CD4-positive, alpha-beta T cell (primary cell): ENCODE results near the gene MKLN1. TPM values are rescaled to one million over a fixed set of nuclear protein-coding genes. Genes with fewer than 3 reads are reported as not detected.

Experiments
- ATAC-seq: fragments of 200-7000 bp; cut with Tn5 transposase; one replicate; pipeline ENCODE4 v1.10.0; 2022; ENCODE audit warnings: mild to moderate bottlenecking; ENCODE audit not compliant: poor library complexity
- CTCF ChIA-PET: fragments of 350-600 bp; sonication (Branson Sonifier 250); formaldehyde crosslinking; loops from one replicate; lab custom pipeline; 2021; ENCODE audit warnings: antibody characterized with exemption, inconsistent platforms; lab: Charles Lee
- POLR2A ChIA-PET: fragments of 350-600 bp; sonication (Branson Sonifier 250); formaldehyde crosslinking; loops from one replicate; lab custom pipeline; 2021; ENCODE audit warnings: antibody characterized with exemption, inconsistent platforms; lab: Charles Lee
- DNase-seq, 14 experiments: peaks; one replicate each; pipeline ENCODE4 v3.0.0-alpha.2; 2013 to 2020; ENCODE audit warnings: mixed read lengths in 2 of 14
- H3K27ac ChIP-seq, 2 donors: one replicate each; pipeline versions ENCODE4 v1.5.1 to v1.7.0; 2013; ENCODE audit warnings: low read length in 2 of 2, low read depth in 1 of 2, mild to moderate bottlenecking in 1 of 2
- H3K27me3 ChIP-seq, 2 experiments: 1 replicate in 1 of 2; 2 replicates in 1 of 2; pipeline versions ENCODE4 v1.6.1 to v1.7.0; 2013; ENCODE audit warnings: low read length in 2 of 2, control low read depth in 1 of 2, mild to moderate bottlenecking in 1 of 2, moderate library complexity in 1 of 2; ENCODE audit not compliant: insufficient read depth in 2 of 2, control insufficient read depth in 1 of 2
- H3K36me3 ChIP-seq: one replicate; pipeline ENCODE4 v1.6.1; 2013; ENCODE audit warnings: low read length, control low read depth; ENCODE audit not compliant: insufficient read depth
- H3K4me1 ChIP-seq: one replicate; pipeline ENCODE4 v1.6.1; 2013; ENCODE audit warnings: low read length, control low read depth; ENCODE audit not compliant: insufficient read depth
- H3K4me3 ChIP-seq: one replicate; pipeline ENCODE4 v1.5.1; 2013; ENCODE audit warnings: mild to moderate bottlenecking, low read length, moderate library complexity
- H3K9me3 ChIP-seq, 2 experiments: 1 replicate in 1 of 2; 2 replicates in 1 of 2; pipeline versions ENCODE4 v1.6.1 to v1.7.0; 2013; ENCODE audit warnings: low read length in 2 of 2, mild to moderate bottlenecking in 2 of 2, control low read depth in 1 of 2, moderate library complexity in 1 of 2; ENCODE audit not compliant: control insufficient read depth in 1 of 2, insufficient read depth in 1 of 2
- H3K27ac Mint-ChIP-seq: one replicate; pipeline ENCODE4 v1.8.0; 2020; ENCODE audit warnings: mixed read lengths
- H3K27me3 Mint-ChIP-seq: one replicate; pipeline ENCODE4 v1.8.0; 2021; ENCODE audit warnings: mixed read lengths
- H3K36me3 Mint-ChIP-seq: one replicate; pipeline ENCODE4 v1.8.0; 2021; ENCODE audit warnings: low read depth, mixed read lengths
- H3K4me1 Mint-ChIP-seq: one replicate; pipeline ENCODE4 v1.8.0; 2021; ENCODE audit warnings: low read depth, mixed read lengths
- H3K4me3 Mint-ChIP-seq: one replicate; pipeline ENCODE4 v1.8.0; 2020; ENCODE audit warnings: mild to moderate bottlenecking, mixed read lengths
- H3K9me3 Mint-ChIP-seq: one replicate; pipeline ENCODE4 v1.8.0; 2020; ENCODE audit warnings: mixed read lengths
- intact Hi-C, 2 experiments: fragments of 100-400 bp; cut with DNase I in 1 of 2; cut with micrococcal nuclease in 1 of 2; formaldehyde crosslinking; loops; one replicate each; pipeline versions ENCODE4 v1.15.1 to v1.9.0; 2023 to 2025; cut with DNase I, micrococcal nuclease
- total RNA-seq, 174 experiments: library from RNA in 2 of 174; stranded (reverse) in 2 of 174; gene quantifications; one replicate each; pipeline ENCODE4 v1.2.3 and lab custom pipeline; 2021 to 2026
- TF ChIP-seq, protein P1 (sequence below): fragments of 200-600 bp; IDR thresholded peaks from one replicate; pipeline ENCODE4 v1.8.0; 2022; ENCODE audit warnings: antibody characterized with exemption, mild to moderate bottlenecking

Gene MKLN1
- total RNA-seq, 2 experiments from 2014 or later, result 47.2 to 53.7 TPM

DNA sequence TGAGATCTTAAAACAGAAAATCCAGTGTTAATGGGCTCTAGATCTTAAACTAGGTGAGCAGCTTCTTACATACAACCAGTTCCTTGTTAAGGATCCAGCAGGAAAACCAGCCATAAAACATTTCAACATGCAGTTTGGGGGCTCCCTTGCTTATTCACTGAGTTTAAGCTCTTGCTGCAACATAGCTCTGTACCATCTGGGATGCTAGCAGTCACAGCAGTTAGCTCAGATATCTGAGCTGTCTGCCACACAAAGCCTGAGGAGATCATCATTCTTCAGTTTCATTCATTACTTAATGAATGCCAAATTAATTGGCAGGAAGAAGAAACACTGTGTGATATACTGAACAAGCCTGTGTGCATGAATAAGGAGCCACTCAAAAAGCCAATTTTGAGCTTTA lies 165.9 kb downstream of the MKLN1 start:
- Histone ChIP-seq H3K36me3 (peaks cover 17% of the 10 kb centered on the region), H3K9me3 (no peaks in the 10 kb centered on the region), H3K27me3 (no peaks in the 10 kb centered on the region), H3K4me3 (no peak overlapping the region), H3K27ac (no peak overlapping the region), H3K4me1 (no peaks in the 10 kb centered on the region)
- Mint-ChIP-seq H3K36me3 (peaks cover 55% of the 10 kb centered on the region), H3K27me3 (no peaks in the 10 kb centered on the region), H3K4me1 (no peaks in the 10 kb centered on the region), H3K4me3 (no peak overlapping the region), H3K9me3 (no peaks in the 10 kb centered on the region), H3K27ac (no peak overlapping the region)
- ATAC-seq (no peak), DNase-seq (no peak)
- CTCF ChIA-PET, result interaction anchor here (1.0 kb wide), 2 partner anchors 8 to 15 kb away, joined by 3 read pairs; no protein-coding TSS in a partner anchor
- POLR2A ChIA-PET, result no interaction called here
- TF ChIP-seq, protein P1, sequence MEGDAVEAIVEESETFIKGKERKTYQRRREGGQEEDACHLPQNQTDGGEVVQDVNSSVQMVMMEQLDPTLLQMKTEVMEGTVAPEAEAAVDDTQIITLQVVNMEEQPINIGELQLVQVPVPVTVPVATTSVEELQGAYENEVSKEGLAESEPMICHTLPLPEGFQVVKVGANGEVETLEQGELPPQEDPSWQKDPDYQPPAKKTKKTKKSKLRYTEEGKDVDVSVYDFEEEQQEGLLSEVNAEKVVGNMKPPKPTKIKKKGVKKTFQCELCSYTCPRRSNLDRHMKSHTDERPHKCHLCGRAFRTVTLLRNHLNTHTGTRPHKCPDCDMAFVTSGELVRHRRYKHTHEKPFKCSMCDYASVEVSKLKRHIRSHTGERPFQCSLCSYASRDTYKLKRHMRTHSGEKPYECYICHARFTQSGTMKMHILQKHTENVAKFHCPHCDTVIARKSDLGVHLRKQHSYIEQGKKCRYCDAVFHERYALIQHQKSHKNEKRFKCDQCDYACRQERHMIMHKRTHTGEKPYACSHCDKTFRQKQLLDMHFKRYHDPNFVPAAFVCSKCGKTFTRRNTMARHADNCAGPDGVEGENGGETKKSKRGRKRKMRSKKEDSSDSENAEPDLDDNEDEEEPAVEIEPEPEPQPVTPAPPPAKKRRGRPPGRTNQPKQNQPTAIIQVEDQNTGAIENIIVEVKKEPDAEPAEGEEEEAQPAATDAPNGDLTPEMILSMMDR, result no peak
- intact Hi-C loops, result no loop called here

DNA sequence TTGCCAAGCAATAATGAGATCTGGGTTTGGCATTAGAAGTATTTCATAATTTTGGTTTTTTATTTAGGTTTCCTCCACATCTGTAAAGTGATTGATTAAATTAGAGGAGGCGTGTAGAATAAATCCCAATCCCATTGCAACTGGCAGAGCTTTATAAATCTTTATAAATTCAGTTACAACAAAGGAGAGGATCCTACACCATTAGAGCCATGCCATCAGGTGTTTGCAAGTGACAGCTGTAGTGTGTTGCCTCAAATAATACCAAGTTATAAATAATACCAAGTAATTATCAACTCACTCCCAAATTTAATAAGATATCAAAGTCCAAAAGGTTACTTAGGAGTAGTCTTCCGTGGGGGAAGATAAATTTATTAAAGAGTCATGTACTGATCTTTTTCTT lies 166.5 kb downstream of the MKLN1 start:
- TF ChIP-seq, protein P1, result no peak
- Mint-ChIP-seq H3K36me3 (peaks cover 49% of the 10 kb centered on the region), H3K9me3 (no peaks in the 10 kb centered on the region), H3K4me3 (no peak overlapping the region), H3K27me3 (no peaks in the 10 kb centered on the region), H3K4me1 (no peaks in the 10 kb centered on the region), H3K27ac (no peak overlapping the region)
- Histone ChIP-seq H3K4me3 (no peak overlapping the region), H3K4me1 (no peaks in the 10 kb centered on the region), H3K27ac (no peak overlapping the region), H3K27me3 (no peaks in the 10 kb centered on the region), H3K9me3 (no peaks in the 10 kb centered on the region), H3K36me3 (peaks cover 17% of the 10 kb centered on the region)
- no peak for ATAC-seq
- ChIA-PET CTCF (interaction anchor here (1.0 kb wide), 1 partner anchor 14 kb away, joined by 3 read pairs; no protein-coding TSS in a partner anchor), POLR2A (no interaction called here)
- intact Hi-C loops, result no loop called here
- DNase-seq, result no peak

DNA sequence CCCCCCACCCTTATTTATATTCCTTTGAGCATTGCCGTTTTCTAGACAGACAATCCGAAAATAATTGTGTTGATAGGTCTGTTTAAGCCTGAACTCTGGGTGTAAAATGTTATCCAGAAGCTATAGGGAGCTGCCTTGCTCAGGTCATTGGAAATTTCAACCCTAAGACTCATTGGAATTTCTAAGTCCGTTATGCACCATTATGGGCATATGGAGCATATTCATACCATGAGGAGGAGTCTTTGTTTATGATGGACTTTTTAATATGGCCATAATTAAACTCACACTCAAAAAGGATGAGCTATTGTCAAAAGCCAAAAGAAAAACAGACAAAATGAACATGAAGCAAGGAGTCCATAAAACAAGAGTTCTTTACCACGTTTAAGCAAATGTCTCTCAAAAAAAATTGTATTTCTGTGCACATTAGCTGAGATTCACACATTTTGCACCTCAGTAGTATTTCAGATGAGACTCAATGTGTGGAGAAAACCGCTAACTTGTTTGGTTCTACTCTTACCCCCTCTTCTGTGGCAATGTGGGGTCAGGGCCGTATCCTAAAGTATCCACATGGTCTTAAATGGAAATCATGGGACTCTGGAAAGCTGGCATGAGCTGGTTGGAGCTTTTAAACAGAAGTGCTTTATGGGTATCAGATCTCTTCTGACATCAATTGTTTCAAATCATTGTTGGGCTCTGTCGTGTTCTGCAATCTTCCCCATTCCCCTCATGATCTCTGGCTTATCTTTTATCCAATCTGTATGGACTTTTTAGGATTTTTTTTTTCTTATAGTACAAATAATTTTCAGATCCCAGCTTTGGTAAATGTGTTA lies 168.2 kb downstream of the MKLN1 start:
- Mint-ChIP-seq H3K9me3 (no peaks in the 10 kb centered on the region), H3K36me3 (peaks cover 39% of the 10 kb centered on the region), H3K27ac (no peak overlapping the region), H3K27me3 (no peaks in the 10 kb centered on the region), H3K4me1 (peaks cover 10% of the 10 kb centered on the region), H3K4me3 (no peak overlapping the region)
- H3K9me3 ChIP-seq, result no peaks in the 10 kb centered on the region
- ATAC-seq (no peak), DNase-seq (no peak)
- intact Hi-C loops, result no loop called here
- CTCF ChIA-PET, result no interaction called here
- H3K27me3 ChIP-seq, result no peaks in the 10 kb centered on the region
- POLR2A ChIA-PET, result no interaction called here
- TF ChIP-seq, protein P1, result no peak
- H3K4me1 ChIP-seq, result no peaks in the 10 kb centered on the region
- H3K36me3 ChIP-seq, result peaks cover 17% of the 10 kb centered on the region
- no peak overlapping the region for H3K4me3 ChIP-seq
- no peak overlapping the region for H3K27ac ChIP-seq
